GM12878 (cell line): Measurements from ENCODE around the gene TMEM63B.

Experiments
- DPF2 ChIP-seq: fragments of 450-650 bp; IDR thresholded peaks from 2 replicates; pipeline ENCODE4 v1.6.1; 2017; ENCODE audit warnings: mild to moderate bottlenecking
- POLR2AphosphoS5 ChIP-seq: IDR thresholded peaks from 2 replicates; pipeline ENCODE4 v1.6.1; 2011; ENCODE audit warnings: mild to moderate bottlenecking, low read length, inconsistent platforms
- ZSCAN29 ChIP-seq: fragments of 450-650 bp; IDR thresholded peaks from 2 replicates; pipeline ENCODE4 v1.6.1; 2017; ENCODE audit warnings: mild to moderate bottlenecking, moderate library complexity

GRCh38 chr6:44180886-44181285 lies 53.5 kb downstream of the TMEM63B start:
- TF ChIP-seq DPF2 (no peak), POLR2AphosphoS5 (no peak), ZSCAN29 (no peak)
